Osteoblast (primary cell): ENCODE results near the gene SLC35G3. TPM values are rescaled to one million over a fixed set of nuclear protein-coding genes. Genes with fewer than 3 reads are reported as not detected.

Source experiments
- DNase-seq: peaks from one replicate; pipeline ENCODE4 v3.0.0; 2011; ENCODE audit warnings: low spot score, mixed read lengths; ENCODE audit not compliant: insufficient read length; ENCODE audit errors: missing footprints
- H2AFZ ChIP-seq: 2 replicates; pipeline ENCODE4 v1.6.0; 2011; ENCODE audit warnings: mild to moderate bottlenecking, low read length
- H3K27ac ChIP-seq: 2 replicates; pipeline ENCODE4 v1.5.1; 2011; ENCODE audit warnings: mild to moderate bottlenecking, low read depth, low read length, moderate library complexity
- H3K27me3 ChIP-seq: 2 replicates; pipeline ENCODE4 v1.6.0; 2012; ENCODE audit warnings: mild to moderate bottlenecking, control low read depth, inconsistent platforms, low read length, moderate library complexity; ENCODE audit not compliant: insufficient read depth
- H3K36me3 ChIP-seq: 2 replicates; pipeline ENCODE4 v1.5.1; 2011; ENCODE audit warnings: mild to moderate bottlenecking, low read length, control low read depth, moderate library complexity; ENCODE audit not compliant: insufficient read depth
- H3K4me1 ChIP-seq: 2 replicates; pipeline ENCODE4 v1.5.1; 2011; ENCODE audit warnings: mild to moderate bottlenecking, low read length, control low read depth, moderate library complexity; ENCODE audit not compliant: insufficient read depth
- H3K4me2 ChIP-seq: 2 replicates; pipeline ENCODE4 v1.6.0; 2011; ENCODE audit warnings: mild to moderate bottlenecking, low read length; ENCODE audit not compliant: insufficient read depth
- H3K4me3 ChIP-seq: fragments of 200-600 bp; sonication (generic); 3 replicates; pipeline ENCODE4 v1.5.1; 2012; ENCODE audit warnings: mild to moderate bottlenecking, low read length, inconsistent platforms; ENCODE audit not compliant: insufficient read depth
- H3K79me2 ChIP-seq: 2 replicates; pipeline ENCODE4 v1.6.0; 2012; ENCODE audit warnings: mild to moderate bottlenecking, low read length, control low read depth, inconsistent platforms; ENCODE audit not compliant: insufficient read depth
- H3K9me3 ChIP-seq: 2 replicates; pipeline ENCODE4 v1.5.1; 2011; ENCODE audit warnings: low read depth, low read length, control low read depth
- H4K20me1 ChIP-seq: 2 replicates; pipeline ENCODE4 v1.6.0; 2012; ENCODE audit warnings: mild to moderate bottlenecking, low read length, control low read depth; ENCODE audit not compliant: insufficient read depth
- total RNA-seq: library from RNA; depleted of rRNA; stranded (reverse); fragments of >200 nt; gene quantifications from 2 replicates; pipeline ENCODE4 v1.2.3, GENCODE V29; 2012
- TF ChIP-seq, protein P1 (sequence below): IDR thresholded peaks from 2 replicates; pipeline ENCODE4 v1.5.1; 2011; ENCODE audit warnings: mild to moderate bottlenecking, low read depth, low read length, moderate library complexity; ENCODE audit errors: extremely low read depth

The SLC35G3 gene
- total RNA-seq, 1 donor, result not detected

DNA sequence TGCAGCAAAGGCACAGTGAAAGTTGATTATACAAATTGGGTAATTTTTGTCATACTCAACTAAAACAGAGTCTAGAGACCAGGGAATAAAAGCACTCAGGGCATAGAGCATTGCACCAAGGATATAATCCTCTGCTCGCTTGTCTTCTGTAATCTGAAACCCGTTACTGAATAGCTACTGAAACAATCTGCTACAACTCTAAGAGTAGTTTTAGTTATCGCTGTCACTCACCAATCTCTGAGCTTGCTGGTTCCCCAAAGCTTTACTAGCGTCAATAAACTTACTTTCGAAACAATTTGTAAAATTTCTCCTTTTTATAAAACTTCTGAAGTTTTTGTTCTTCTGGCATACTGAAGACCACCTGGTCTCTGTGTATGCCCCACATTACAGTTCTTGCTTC lies 22.9 kb upstream of the SLC35G3 start:
- TF ChIP-seq, protein P1, sequence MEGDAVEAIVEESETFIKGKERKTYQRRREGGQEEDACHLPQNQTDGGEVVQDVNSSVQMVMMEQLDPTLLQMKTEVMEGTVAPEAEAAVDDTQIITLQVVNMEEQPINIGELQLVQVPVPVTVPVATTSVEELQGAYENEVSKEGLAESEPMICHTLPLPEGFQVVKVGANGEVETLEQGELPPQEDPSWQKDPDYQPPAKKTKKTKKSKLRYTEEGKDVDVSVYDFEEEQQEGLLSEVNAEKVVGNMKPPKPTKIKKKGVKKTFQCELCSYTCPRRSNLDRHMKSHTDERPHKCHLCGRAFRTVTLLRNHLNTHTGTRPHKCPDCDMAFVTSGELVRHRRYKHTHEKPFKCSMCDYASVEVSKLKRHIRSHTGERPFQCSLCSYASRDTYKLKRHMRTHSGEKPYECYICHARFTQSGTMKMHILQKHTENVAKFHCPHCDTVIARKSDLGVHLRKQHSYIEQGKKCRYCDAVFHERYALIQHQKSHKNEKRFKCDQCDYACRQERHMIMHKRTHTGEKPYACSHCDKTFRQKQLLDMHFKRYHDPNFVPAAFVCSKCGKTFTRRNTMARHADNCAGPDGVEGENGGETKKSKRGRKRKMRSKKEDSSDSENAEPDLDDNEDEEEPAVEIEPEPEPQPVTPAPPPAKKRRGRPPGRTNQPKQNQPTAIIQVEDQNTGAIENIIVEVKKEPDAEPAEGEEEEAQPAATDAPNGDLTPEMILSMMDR, result no peak
- H4K20me1 ChIP-seq, result no peaks in the 10 kb centered on the region
- no peaks in the 10 kb centered on the region for H3K27me3 ChIP-seq

DNA sequence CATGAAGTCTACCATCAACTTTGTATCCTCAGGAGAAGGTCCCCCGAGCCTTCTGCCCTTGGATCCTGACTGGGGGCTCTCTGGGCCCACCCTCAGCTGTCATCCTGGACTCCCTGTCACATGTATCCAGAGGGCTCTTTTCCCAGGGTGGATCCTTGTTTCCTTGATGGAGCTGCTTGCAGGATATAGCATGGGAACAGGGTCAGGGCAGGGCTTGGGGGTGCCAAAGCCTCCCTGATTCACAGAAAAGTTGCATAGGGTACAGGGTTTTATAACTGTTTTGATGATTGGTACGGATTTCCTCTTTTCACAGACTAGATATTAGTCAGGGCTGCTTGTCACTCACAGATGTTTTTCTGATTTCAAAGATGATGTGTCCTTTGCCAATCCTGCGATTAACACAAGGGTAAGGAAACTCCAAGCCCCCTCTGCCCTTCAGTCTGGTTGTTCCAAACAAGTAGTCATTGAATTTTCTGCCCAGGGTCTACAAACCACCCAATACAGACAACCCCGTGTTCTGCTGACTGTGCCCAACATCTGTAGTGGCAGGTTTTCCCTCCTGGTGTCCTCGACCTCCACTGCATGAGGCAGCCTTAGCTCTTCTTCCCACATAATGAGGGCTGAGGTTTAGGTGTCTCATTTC lies 20.6 kb upstream of the SLC35G3 start:
- H3K4me3 ChIP-seq, result no peak overlapping the region
- H3K79me2 ChIP-seq, result no peaks in the 10 kb centered on the region
- H3K36me3 ChIP-seq, result no peaks in the 10 kb centered on the region
- DNase-seq, result no peak
- H3K9me3 ChIP-seq, result no peaks in the 10 kb centered on the region
- H2AFZ ChIP-seq, result no peak overlapping the region
- no peaks in the 10 kb centered on the region for H3K27me3 ChIP-seq
- H4K20me1 ChIP-seq, result no peaks in the 10 kb centered on the region
- TF ChIP-seq, protein P1, result no peak
- no peak overlapping the region for H3K4me2 ChIP-seq
- H3K27ac ChIP-seq, result no peak overlapping the region
- no peaks in the 10 kb centered on the region for H3K4me1 ChIP-seq

More for the DNA sequence above, 22.9 kb upstream of the SLC35G3 start:
- Histone ChIP-seq H2AFZ (no peak overlapping the region), H3K4me2 (no peak overlapping the region), H3K4me3 (no peak overlapping the region), H3K79me2 (no peaks in the 10 kb centered on the region), H3K4me1 (no peaks in the 10 kb centered on the region), H3K36me3 (no peaks in the 10 kb centered on the region), H3K9me3 (no peaks in the 10 kb centered on the region), H3K27ac (no peak overlapping the region)
- DNase-seq, result no peak

DNA sequence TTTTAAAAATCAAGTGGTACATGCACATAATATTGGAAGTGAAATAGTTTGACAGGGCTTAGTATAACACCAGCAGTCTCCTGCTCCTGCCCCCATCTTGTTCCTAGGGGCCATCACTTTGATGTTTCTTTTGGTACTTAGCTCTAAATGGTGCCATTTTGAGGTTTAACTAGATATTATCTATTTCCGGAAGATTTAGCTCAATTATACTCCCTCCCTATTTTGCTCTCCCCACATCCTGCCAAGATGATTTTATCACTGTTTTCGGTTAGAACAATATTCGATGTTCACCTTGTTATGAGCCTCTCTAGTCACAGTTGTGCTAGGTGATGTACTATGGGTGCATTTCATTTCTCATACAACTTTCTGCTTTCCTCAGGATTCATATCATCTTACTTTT lies 20.0 kb upstream of the SLC35G3 start:
- Histone ChIP-seq H3K27ac (no peak overlapping the region), H3K4me1 (no peaks in the 10 kb centered on the region), H3K4me2 (no peak overlapping the region), H3K9me3 (no peaks in the 10 kb centered on the region), H3K79me2 (no peaks in the 10 kb centered on the region), H3K4me3 (no peak overlapping the region), H3K27me3 (no peaks in the 10 kb centered on the region), H4K20me1 (no peaks in the 10 kb centered on the region), H2AFZ (no peak overlapping the region), H3K36me3 (no peaks in the 10 kb centered on the region)
- TF ChIP-seq, protein P1, result no peak
- no peak for DNase-seq

DNA sequence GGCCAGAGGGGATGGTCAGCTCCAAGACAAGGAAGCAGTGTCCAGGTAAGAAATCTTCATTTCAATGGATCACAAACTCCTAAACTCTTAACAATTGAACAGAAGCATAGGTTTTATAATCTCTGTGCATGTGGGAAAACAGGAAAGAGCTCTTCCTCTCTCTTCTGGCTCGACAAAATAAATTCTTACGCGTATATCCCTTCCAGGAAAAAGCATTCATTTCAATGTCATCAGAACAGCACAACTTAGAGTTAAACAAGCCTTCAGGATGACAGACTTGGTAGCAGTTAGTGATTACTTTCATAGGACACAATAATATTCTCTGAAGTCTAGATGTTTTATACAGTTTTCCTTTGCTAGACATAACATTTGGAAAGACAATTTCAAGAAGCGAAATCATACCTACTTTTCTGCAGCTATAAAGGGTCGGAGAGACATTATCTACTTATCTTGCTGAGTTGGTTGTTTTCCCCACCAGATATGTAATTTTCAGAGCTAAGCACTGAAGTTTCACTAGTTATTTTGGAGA lies 19.3 kb upstream of the SLC35G3 start:
- Histone ChIP-seq H3K79me2 (no peaks in the 10 kb centered on the region), H2AFZ (no peak overlapping the region), H4K20me1 (no peaks in the 10 kb centered on the region), H3K4me1 (no peaks in the 10 kb centered on the region), H3K27me3 (no peaks in the 10 kb centered on the region), H3K27ac (no peak overlapping the region), H3K4me2 (no peak overlapping the region), H3K36me3 (no peaks in the 10 kb centered on the region), H3K9me3 (no peaks in the 10 kb centered on the region), H3K4me3 (no peak overlapping the region)
- no peak for DNase-seq
- TF ChIP-seq, protein P1, result no peak
